ENCODE data around the gene CRAT.

The CRAT gene

GRCh38 chr9:129102095-129102525 is 8.5 kb downstream of the CRAT start:
- TF ChIP-seq CTCF (IDR thresholded peaks at IDR 0.05; ENCODE audit: low read depth, low read length), result no peak
- H3K4me3 ChIP-seq (ENCODE audit: low read depth, low read length), result no peak overlapping the region

GRCh38 chr9:129101279-129101678 is 9.3 kb downstream of the CRAT start:
- no peak for TF ChIP-seq CTCF (IDR thresholded peaks at IDR 0.05; ENCODE audit: low read depth, low read length)
- no peak overlapping the region for H3K4me3 ChIP-seq (ENCODE audit: low read depth, low read length)

GRCh38 chr9:129100383-129101169 is 10.0 kb downstream of the CRAT start:
- no peak for TF ChIP-seq CTCF (IDR thresholded peaks at IDR 0.05; ENCODE audit: low read depth, low read length)

GRCh38 chr9:129098328-129098727 is 12.3 kb downstream of the CRAT start:
- TF ChIP-seq CTCF (IDR thresholded peaks at IDR 0.05; ENCODE audit: low read depth, low read length), result no peak
- H3K4me3 ChIP-seq (ENCODE audit: low read depth, low read length), result no peak overlapping the region

More at GRCh38 chr9:129100383-129101169, 10.0 kb downstream of the CRAT start:
- no peak overlapping the region for H3K4me3 ChIP-seq (ENCODE audit: low read depth, low read length)

GRCh38 chr9:129097671-129098306 is 12.8 kb downstream of the CRAT start:
- no peak for TF ChIP-seq CTCF (IDR thresholded peaks at IDR 0.05; ENCODE audit: low read depth, low read length)
- H3K4me3 ChIP-seq (ENCODE audit: low read depth, low read length), result no peak overlapping the region

- TF ChIP-seq CTCF (IDR thresholded peaks at IDR 0.05; ENCODE audit: low read depth, low read length), result no peak
- H3K4me3 ChIP-seq (ENCODE audit: low read depth, low read length), result no peak overlapping the region
Observed at GRCh38 chr9:129095908-129096307, 14.7 kb downstream of the CRAT start.

GRCh38 chr9:129095170-129095667 is 15.4 kb downstream of the CRAT start:
- TF ChIP-seq CTCF (IDR thresholded peaks at IDR 0.05; ENCODE audit: low read depth, low read length), result no peak
- no peak overlapping the region for H3K4me3 ChIP-seq (ENCODE audit: low read depth, low read length)

Measured in WI38 (cell line).